Mucosa of rectum (tissue), 2 donors: Measurements from ENCODE around the gene AMN.

Experiments used
- H3K27ac ChIP-seq, 2 donors: one replicate each; pipeline ENCODE4 v1.7.0; 2013; ENCODE audit warnings: inconsistent platforms in 2 of 2, low read depth in 2 of 2, low read length in 2 of 2
- H3K27me3 ChIP-seq, 2 donors: one replicate each; pipeline ENCODE4 v1.7.0; 2013; ENCODE audit warnings: low read length in 2 of 2; ENCODE audit not compliant: control insufficient read depth in 2 of 2, insufficient read depth in 2 of 2
- H3K36me3 ChIP-seq, 2 donors: one replicate each; pipeline ENCODE4 v1.7.0; 2013; ENCODE audit warnings: low read length in 2 of 2; ENCODE audit not compliant: control insufficient read depth in 2 of 2, insufficient read depth in 2 of 2
- H3K4me1 ChIP-seq, 2 donors: one replicate each; pipeline ENCODE4 v1.7.0; 2013; ENCODE audit warnings: low read length in 2 of 2, mild to moderate bottlenecking in 1 of 2; ENCODE audit not compliant: control insufficient read depth in 2 of 2, insufficient read depth in 2 of 2
- H3K4me3 ChIP-seq, 2 donors: one replicate each; pipeline ENCODE4 v1.7.0; 2013; ENCODE audit warnings: low read length in 2 of 2
- H3K9ac ChIP-seq, 2 donors: one replicate each; pipeline ENCODE4 v1.7.0; 2013; ENCODE audit warnings: low read length in 2 of 2, low read depth in 1 of 2, mild to moderate bottlenecking in 1 of 2
- H3K9me3 ChIP-seq, 2 donors: one replicate each; pipeline ENCODE4 v1.7.0; 2013; ENCODE audit warnings: low read length in 2 of 2; ENCODE audit not compliant: control insufficient read depth in 2 of 2
- donor health status: healthy.
- donor health status: Normal muscosa, but diverticular disease.

AMN gene

GRCh38 chr14:102965971-102966655 lies 43.6 kb downstream of the AMN start:
- H3K27me3 ChIP-seq = no peaks in the 10 kb centered on the region
- no peaks in the 10 kb centered on the region for H3K4me1 ChIP-seq
- H3K4me3 ChIP-seq = no peak overlapping the region
- H3K27ac ChIP-seq = no peak overlapping the region
- peaks cover 62 to 71% of the 10 kb centered on the region in 2 donors for H3K36me3 ChIP-seq
- H3K9ac ChIP-seq = no peak overlapping the region
- no peaks in the 10 kb centered on the region for H3K9me3 ChIP-seq

- Histone ChIP-seq H3K27ac (no peak overlapping the region), H3K9ac (no peak overlapping the region), H3K36me3 (peaks cover 69 to 76% of the 10 kb centered on the region in 2 donors), H3K9me3 (no peaks in the 10 kb centered on the region), H3K27me3 (no peaks in the 10 kb centered on the region), H3K4me1 (no peaks in the 10 kb centered on the region), H3K4me3 (no peak overlapping the region)
These were observed 44.4 kb downstream of the AMN start for GRCh38 chr14:102966681-102967505.

- Histone ChIP-seq H3K27me3 (no peaks in the 10 kb centered on the region), H3K36me3 (peaks cover 65 to 74% of the 10 kb centered on the region in 2 donors), H3K4me3 (no peak overlapping the region), H3K9me3 (no peaks in the 10 kb centered on the region), H3K27ac (no peak overlapping the region), H3K4me1 (no peaks in the 10 kb centered on the region), H3K9ac (no peak overlapping the region)
These were observed 45.0 kb downstream of the AMN start for GRCh38 chr14:102967506-102967795.

GRCh38 chr14:102968306-102968705 lies 45.8 kb downstream of the AMN start:
- H3K9me3 ChIP-seq = no peaks in the 10 kb centered on the region
- H3K27me3 ChIP-seq = no peaks in the 10 kb centered on the region
- no peaks in the 10 kb centered on the region for H3K4me1 ChIP-seq
- H3K9ac ChIP-seq = no peak overlapping the region
- H3K36me3 ChIP-seq = peaks cover 69 to 76% of the 10 kb centered on the region in 2 donors
- H3K4me3 ChIP-seq = no peak overlapping the region
- H3K27ac ChIP-seq = no peak overlapping the region

- Histone ChIP-seq H3K4me3 (no peak overlapping the region), H3K4me1 (no peaks in the 10 kb centered on the region), H3K36me3 (peaks cover 70 to 75% of the 10 kb centered on the region in 2 donors), H3K27me3 (no peaks in the 10 kb centered on the region), H3K9ac (no peak overlapping the region), H3K9me3 (no peaks in the 10 kb centered on the region), H3K27ac (no peak overlapping the region)
These were observed 46.8 kb downstream of the AMN start for GRCh38 chr14:102969060-102969791.

GRCh38 chr14:102969901-102970300 lies 47.4 kb downstream of the AMN start:
- H3K36me3 ChIP-seq = peaks cover 72 to 76% of the 10 kb centered on the region in 2 donors
- H3K4me3 ChIP-seq = no peak overlapping the region
- H3K27ac ChIP-seq = no peak overlapping the region

GRCh38 chr14:102970496-102970895 lies 48.0 kb downstream of the AMN start:
- Histone ChIP-seq H3K36me3 (peaks cover 75% of the 10 kb centered on the region in 2 donors), H3K27ac (no peak overlapping the region), H3K9ac (no peak overlapping the region), H3K4me3 (no peak overlapping the region), H3K9me3 (no peaks in the 10 kb centered on the region), H3K27me3 (no peaks in the 10 kb centered on the region), H3K4me1 (no peaks in the 10 kb centered on the region)

More at GRCh38 chr14:102969901-102970300, 47.4 kb downstream of the AMN start:
- H3K9me3 ChIP-seq = no peaks in the 10 kb centered on the region
- no peaks in the 10 kb centered on the region for H3K4me1 ChIP-seq
- no peak overlapping the region for H3K9ac ChIP-seq
- no peaks in the 10 kb centered on the region for H3K27me3 ChIP-seq

- H3K4me3 ChIP-seq = no peak overlapping the region
- H3K9ac ChIP-seq = no peak overlapping the region
- no peaks in the 10 kb centered on the region for H3K4me1 ChIP-seq
- peaks cover 75% of the 10 kb centered on the region in 2 donors for H3K36me3 ChIP-seq
- no peaks in the 10 kb centered on the region for H3K27me3 ChIP-seq
- H3K27ac ChIP-seq = no peak overlapping the region
- H3K9me3 ChIP-seq = no peaks in the 10 kb centered on the region
These were observed 48.9 kb downstream of the AMN start for GRCh38 chr14:102971314-102971713.

GRCh38 chr14:102971836-102972606 lies 49.6 kb downstream of the AMN start:
- Histone ChIP-seq H3K9me3 (no peaks in the 10 kb centered on the region), H3K4me1 (no peaks in the 10 kb centered on the region)

More at GRCh38 chr14:102971836-102972606, 49.6 kb downstream of the AMN start:
- Histone ChIP-seq H3K4me3 (no peak overlapping the region), H3K27ac (no peak overlapping the region), H3K36me3 (peaks cover 73 to 75% of the 10 kb centered on the region in 2 donors), H3K9ac (no peak overlapping the region), H3K27me3 (no peaks in the 10 kb centered on the region)
